DMS 273 treated with DMSO at 0.1 percent for 48 hours (cell line): ENCODE measurements around the gene HHIPL2.
"Not testable (repeated sequence)": the region's sequence is repeated elsewhere in the genome, so short reads cannot be mapped to it uniquely, and the experiment has no call there.

Source experiments
- DNase-seq: peaks from one replicate; lab custom pipeline; 2025; lab: John Stamatoyannopoulos, UW

Gene HHIPL2

GRCh38 chr1:222539951-222540597, 7.8 kb downstream of the HHIPL2 start:
- no peak for DNase-seq

- DNase-seq, result no peak
These were observed 12.4 kb downstream of the HHIPL2 start for GRCh38 chr1:222535455-222535854.

- no peak for DNase-seq
These were observed 17.1 kb downstream of the HHIPL2 start for GRCh38 chr1:222530852-222531251.

GRCh38 chr1:222529916-222530315, 18.0 kb downstream of the HHIPL2 start:
- DNase-seq, result no peak

GRCh38 chr1:222529181-222529580, 18.7 kb downstream of the HHIPL2 start:
- no peak for DNase-seq

- no peak for DNase-seq
These were observed 22.0 kb downstream of the HHIPL2 start for GRCh38 chr1:222525951-222526350.

GRCh38 chr1:222523852-222524251, 24.1 kb downstream of the HHIPL2 start:
- no peak for DNase-seq

GRCh38 chr1:222522105-222522915, 25.6 kb downstream of the HHIPL2 start:
- no peak for DNase-seq

- DNase-seq, result no peak
These were observed 26.4 kb downstream of the HHIPL2 start for GRCh38 chr1:222521299-222522104.

GRCh38 chr1:222489496-222489895, 58.4 kb downstream of the HHIPL2 start:
- DNase-seq, result not testable (repeated sequence)

GRCh38 chr1:222487774-222488173, 60.1 kb downstream of the HHIPL2 start:
- not testable (repeated sequence) for DNase-seq

GRCh38 chr1:222484005-222484404, 63.9 kb downstream of the HHIPL2 start:
- DNase-seq, result not testable (repeated sequence)

GRCh38 chr1:222479567-222479966, 68.3 kb downstream of the HHIPL2 start:
- not testable (repeated sequence) for DNase-seq

GRCh38 chr1:222476436-222476835, 71.5 kb downstream of the HHIPL2 start:
- DNase-seq, result not testable (repeated sequence)

GRCh38 chr1:222473717-222474116, 74.2 kb downstream of the HHIPL2 start:
- not testable (repeated sequence) for DNase-seq

GRCh38 chr1:222472776-222473540, 74.9 kb downstream of the HHIPL2 start:
- not testable (repeated sequence) for DNase-seq
